ENCODE results near the gene STEAP3. TPM values are rescaled to one million over a fixed set of nuclear protein-coding genes. Genes with fewer than 3 reads are reported as not detected.

STEAP3 gene
- total RNA-seq, 1 experiment from 2014 or later, result 15.4 TPM

DNA sequence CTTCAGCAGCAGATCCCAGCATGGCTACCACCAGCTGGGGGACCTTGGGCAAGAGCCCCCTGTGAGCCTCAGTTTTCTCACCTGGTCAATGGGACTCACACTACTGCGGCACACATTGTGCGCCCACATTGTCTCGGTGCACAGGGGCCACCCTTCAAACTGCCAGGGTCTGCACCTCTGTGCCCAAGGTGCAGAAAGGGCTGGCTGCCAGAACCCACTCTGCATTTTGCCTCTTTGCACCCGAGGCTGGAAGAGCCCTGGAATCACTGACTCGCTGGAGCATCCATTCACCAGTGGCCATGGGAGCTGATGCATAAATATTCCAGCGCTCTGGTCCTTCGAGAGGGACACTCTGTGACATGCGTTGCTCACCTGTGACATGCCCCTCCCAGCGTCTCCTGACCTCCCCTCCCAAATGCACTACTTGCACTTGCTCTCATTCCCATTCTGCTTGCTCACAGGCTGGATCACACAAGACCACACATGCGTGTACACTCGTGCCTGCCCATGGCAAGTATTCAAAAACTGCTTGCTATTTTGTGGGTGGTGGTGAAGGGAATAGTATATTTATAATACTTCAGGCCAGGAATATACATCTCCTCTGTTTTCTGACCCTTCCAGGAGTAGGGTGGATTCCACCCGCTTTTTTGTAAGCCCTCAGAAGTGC lies 46.3 kb upstream of the STEAP3 start:
- H3K4me1 Mint-ChIP-seq, result peaks cover 11 to 14% of the 10 kb centered on the region in 2 experiments
- H3K9me3 Mint-ChIP-seq, result peaks cover 5 to 6% of the 10 kb centered on the region in 2 experiments; a peak in 4 of 5 replicates
- Histone ChIP-seq H4K8ac (replicated peaks; ENCODE audit: insufficient read length, low read depth, low read length) (no peak overlapping the region), H3K56ac (ENCODE audit: insufficient read length, low read depth, low read length) (no peak overlapping the region), H3T11ph (ENCODE audit: low read length) (no peak overlapping the region), H2BK15ac (ENCODE audit: low read depth, low read length) (no peak overlapping the region), H2BK5ac (ENCODE audit: insufficient read length, low read length) (no peak overlapping the region), H3K18ac (ENCODE audit: insufficient read length, low read depth, low read length) (no peak overlapping the region), H4K20me1 (ENCODE audit: control insufficient read depth, insufficient read depth, insufficient read length) (no peaks in the 10 kb centered on the region), H3K4ac (ENCODE audit: low read depth, low read length) (no peak overlapping the region), H4K91ac (ENCODE audit: insufficient read length, low read depth, low read length) (no peak overlapping the region), H3K9ac (ENCODE audit: extremely low read depth, insufficient read length, low read length) (no peak overlapping the region), H3K14ac (ENCODE audit: insufficient read depth, low read length) (no peak overlapping the region), H3K4me1 (ENCODE audit: insufficient read depth, low read length) (no peaks in the 10 kb centered on the region), H3K27me3 (ENCODE audit: insufficient read depth, low read length) (no peaks in the 10 kb centered on the region), H2BK20ac (ENCODE audit: low read depth, low read length, poor library complexity, severe bottlenecking) (no peak overlapping the region), H2AFZ (ENCODE audit: low read length) (no peak overlapping the region), H2AK5ac (ENCODE audit: insufficient read length, low read length) (no peak overlapping the region), H3K79me2 (ENCODE audit: insufficient read depth, low read length) (no peaks in the 10 kb centered on the region), H3K79me1 (ENCODE audit: insufficient read depth, low read depth, low read length, poor library complexity, severe bottlenecking) (no peaks in the 10 kb centered on the region), H2BK12ac (ENCODE audit: insufficient read length, low read depth, low read length) (no peak overlapping the region), H2BK120ac (ENCODE audit: low read depth, low read length, poor library complexity, severe bottlenecking) (no peak overlapping the region), H3K23ac (ENCODE audit: insufficient read length, low read depth, low read length) (no peak overlapping the region), H3K9me3 (ENCODE audit: control insufficient read depth, low read depth, low read length) (no peaks in the 10 kb centered on the region), H4K5ac (ENCODE audit: insufficient read length, low read depth, low read length) (no peak overlapping the region), H3K4me2 (ENCODE audit: insufficient read depth, insufficient read length, low read length) (no peak overlapping the region), H3K23me2 (ENCODE audit: insufficient read length, low read depth, low read length, poor library complexity, severe bottlenecking) (no peaks in the 10 kb centered on the region), H3K27ac (ENCODE audit: insufficient read length, low read depth, low read length) (no peak overlapping the region)
- no peak for DNase-seq
- peaks cover 0 to 7% (median 7%) of the 10 kb centered on the region in 3 experiments; a peak in 3 of 7 replicates for H3K36me3 Mint-ChIP-seq (ENCODE audit: insufficient read depth in 1 of 3, low read depth in 3 of 3)
- TF ChIP-seq, protein P1, sequence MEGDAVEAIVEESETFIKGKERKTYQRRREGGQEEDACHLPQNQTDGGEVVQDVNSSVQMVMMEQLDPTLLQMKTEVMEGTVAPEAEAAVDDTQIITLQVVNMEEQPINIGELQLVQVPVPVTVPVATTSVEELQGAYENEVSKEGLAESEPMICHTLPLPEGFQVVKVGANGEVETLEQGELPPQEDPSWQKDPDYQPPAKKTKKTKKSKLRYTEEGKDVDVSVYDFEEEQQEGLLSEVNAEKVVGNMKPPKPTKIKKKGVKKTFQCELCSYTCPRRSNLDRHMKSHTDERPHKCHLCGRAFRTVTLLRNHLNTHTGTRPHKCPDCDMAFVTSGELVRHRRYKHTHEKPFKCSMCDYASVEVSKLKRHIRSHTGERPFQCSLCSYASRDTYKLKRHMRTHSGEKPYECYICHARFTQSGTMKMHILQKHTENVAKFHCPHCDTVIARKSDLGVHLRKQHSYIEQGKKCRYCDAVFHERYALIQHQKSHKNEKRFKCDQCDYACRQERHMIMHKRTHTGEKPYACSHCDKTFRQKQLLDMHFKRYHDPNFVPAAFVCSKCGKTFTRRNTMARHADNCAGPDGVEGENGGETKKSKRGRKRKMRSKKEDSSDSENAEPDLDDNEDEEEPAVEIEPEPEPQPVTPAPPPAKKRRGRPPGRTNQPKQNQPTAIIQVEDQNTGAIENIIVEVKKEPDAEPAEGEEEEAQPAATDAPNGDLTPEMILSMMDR (conservative IDR thresholded peaks at IDR 0.05), result no peak
- no peak overlapping the region; a peak in 1 of 5 replicates for H3K4me3 Mint-ChIP-seq
- WGBS (ENCODE audit: extremely low coverage, insufficient read length, low lambda C conversion rate), result no CpG with 5 or more reads among the region's 12 CpGs
- H3K27me3 Mint-ChIP-seq (ENCODE audit: low read depth), result peaks cover 4% of the 10 kb centered on the region
- H3K27ac Mint-ChIP-seq, result no peak overlapping the region
